Myometrial cell (primary cell): ENCODE results near the gene ABHD17B. TPM values are rescaled to one million over a fixed set of nuclear protein-coding genes. Genes with fewer than 3 reads are reported as not detected.

Source experiments
- total RNA-seq: library from RNA; depleted of rRNA; stranded (reverse); fragments of >200 nt; gene quantifications from 2 replicates; pipeline ENCODE4 v1.2.3, GENCODE V29; 2015

Gene ABHD17B
- 10.4 and 14.0 TPM in 2 replicates for total RNA-seq

DNA sequence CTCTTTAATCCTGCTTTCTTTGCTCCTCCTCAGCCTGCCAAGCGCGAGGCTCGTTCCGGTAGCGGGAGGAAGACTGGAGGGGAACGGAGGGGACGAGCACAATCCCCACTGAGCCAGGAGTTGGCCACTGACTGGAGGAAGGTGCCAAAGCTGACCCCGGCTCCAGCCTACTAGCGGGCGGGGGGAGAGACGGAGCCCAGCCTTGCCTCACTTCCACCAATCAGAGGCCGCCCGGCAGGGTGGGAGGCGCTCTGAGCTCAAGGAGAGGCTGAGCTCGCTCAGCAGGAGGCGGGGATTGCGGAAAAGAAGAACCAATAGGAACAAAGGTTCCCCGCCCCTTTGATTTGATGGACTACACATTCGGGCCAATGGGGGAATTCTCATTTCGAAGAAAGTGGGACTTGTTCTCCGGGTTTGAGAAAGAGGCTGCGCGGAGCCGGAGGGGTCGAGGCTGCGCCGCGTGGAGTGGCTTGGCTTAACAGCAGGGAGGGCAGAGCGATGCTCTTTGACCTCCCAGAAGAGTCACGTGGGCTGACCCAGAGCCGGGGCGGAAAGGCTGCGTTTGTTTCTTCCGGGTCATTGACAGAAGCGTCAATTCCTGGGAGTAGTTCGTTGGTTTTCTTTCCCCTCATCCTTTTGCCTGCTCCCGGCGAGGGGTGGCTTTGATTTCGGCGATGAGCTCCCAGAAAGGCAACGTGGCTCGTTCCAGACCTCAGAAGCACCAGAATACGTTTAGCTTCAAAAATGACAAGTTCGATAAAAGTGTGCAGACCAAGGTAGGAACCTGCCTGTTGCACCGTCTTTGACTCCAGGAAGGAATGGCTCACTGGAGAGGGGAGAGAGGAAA lies at the start of gene ABHD17B, which contains the start of gene C9orf85:
Gene ABHD17B (minus strand): TSS at position 133 of the 847 bp plus-strand sequence. CDS start 36,113 bp downstream, outside the sequence.
Gene C9orf85 (plus strand): TSS at position 579 of the 847 bp plus-strand sequence. CDS start 96 bp downstream, at position 675.

Other genes starting within 250 kb of the ABHD17B start
- gene CEMIP2, start 142.7 kb downstream of the ABHD17B start, total RNA-seq, result 68.8 and 75.8 TPM in 2 replicates
- gene C9orf85, start 446 bp upstream of the ABHD17B start, total RNA-seq, result 10.8 and 11.8 TPM in 2 replicates
- not detected in 2 replicates for gene C9orf57, start 149.4 kb upstream of the ABHD17B start, total RNA-seq
- gene GDA, start 238.2 kb upstream of the ABHD17B start, total RNA-seq, result 0.18 TPM in 1 of 2 replicates, not detected in the other